Activated gamma-delta T cell (primary cell): ENCODE data around the gene CCL25.

Experiments used
- DNase-seq: peaks from one replicate; lab custom pipeline; 2025; lab: John Stamatoyannopoulos, UW

Gene CCL25

DNA sequence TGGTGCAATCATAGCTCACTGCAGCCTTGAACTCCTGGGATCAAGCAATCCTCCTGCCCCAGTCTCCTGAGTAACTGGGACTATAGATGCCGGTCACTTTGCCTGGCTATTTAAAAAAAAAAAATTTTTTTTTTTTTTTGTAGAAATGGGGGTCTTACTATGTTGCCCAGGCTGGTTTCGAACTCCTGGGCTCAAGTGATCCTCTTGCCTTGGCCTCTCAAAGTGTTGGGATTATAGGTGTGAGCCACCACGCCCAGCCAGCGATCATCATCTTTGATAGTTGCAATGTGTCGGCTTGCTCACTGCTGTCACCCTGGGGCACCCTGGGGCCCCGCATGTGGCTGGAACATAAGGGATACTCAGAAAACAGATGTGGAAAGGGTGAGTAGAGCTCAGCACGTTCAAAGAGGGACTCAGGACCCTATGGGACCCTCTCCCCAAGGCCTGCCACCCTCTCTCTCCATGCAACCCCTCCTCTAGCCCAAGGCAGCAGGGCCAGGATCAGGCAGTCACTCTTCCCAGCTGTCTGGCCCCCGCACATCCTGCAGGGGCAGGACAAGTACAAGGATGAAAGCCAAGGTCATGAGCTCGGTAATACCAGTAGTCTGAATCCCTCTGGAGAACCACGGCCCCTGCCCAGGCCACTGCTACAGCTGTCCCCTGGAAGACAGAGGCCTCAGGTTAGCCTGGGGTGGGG, 6.5 kb upstream of the CCL25 start:
- no peak for DNase-seq

DNA sequence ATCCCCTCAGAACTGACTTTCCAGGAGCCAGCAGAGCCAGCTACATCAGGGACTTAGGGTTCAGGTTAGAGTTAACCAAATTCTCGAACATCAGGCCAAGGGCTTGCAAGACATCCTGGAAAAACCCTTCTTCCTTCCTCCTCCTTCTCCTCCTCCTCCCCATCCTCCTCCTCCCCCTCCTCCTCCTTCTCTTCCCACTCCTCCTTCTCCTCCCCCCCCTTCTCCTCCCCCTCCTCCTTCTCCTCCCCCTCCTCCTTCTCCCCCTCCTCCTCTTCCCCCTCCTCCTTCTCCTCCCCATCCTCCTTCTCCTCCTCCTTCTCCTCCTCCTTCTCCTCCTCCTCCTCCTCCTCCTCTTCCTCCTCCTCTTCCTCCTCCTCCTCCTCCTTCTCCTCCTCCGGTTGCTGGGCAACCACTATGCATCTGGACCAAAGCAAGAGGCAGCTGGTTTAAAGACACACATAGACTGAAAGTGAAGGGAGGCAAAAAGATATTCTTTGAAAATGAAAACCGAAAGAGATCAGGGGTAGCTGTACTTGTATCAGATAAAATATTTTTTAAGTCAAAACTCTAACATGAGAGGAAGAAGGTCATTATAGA, 5.9 kb upstream of the CCL25 start:
- DNase-seq, result no peak

DNA sequence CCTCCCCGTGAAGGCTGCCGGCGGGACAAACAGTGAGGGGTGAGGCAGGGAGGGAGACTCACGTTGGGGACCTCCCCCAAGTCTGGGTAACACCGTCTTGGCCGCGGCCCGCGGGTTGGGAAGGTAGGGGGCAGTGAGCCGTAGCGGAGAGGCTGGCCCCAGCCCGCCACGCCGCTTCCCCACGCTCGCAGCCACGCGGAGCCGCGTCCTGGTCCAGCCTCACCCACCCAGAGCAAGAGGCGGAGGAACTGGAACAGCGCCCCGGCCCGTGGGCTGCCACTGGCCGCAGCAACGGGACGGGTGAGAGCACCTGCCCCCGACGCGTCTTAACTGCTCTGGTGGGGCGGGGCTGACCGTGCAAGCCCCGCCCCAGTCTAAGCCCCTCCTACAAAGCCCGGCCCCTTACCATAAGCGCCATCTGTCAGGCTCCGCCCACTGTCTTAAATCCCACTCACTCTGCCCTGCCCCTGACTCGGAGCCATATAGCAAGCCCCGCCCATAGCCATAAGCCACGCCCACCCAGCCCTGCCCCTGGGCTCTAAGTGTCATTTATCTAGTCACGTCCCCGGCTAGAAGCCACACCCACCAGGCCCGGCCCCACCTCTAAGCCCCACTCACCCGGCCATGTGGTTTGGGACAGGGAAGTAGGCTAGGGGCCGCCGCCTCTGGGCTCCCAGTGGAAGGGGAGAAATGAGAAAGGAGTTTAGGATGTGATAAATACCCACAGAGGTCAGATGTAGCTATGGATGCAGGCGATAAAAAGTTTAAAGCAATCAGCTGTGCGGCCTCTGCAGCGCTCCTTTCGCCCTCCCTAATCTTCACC, 2.1 kb upstream of the CCL25 start:
- peak; percentile 52 for DNase-seq

DNA sequence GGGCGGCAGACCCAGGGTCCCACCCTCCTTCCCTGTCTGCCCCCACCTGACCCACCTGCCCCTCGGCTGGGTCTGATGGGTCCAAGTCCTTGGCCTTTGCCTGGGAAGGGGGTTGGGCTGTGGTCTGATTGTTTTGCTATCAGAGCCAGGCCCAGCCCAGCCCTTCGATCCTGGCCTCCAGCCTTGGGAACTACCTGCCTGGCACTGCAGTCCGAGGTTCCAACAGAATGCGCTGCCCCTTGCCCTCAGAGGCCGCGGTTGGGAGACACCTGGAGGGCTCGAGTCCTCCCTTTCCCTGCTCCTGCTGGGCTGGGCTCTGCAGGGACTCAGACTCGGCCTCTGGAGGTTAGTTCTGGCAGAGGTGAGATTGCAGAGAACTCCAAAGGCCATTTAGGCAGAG, 1.6 kb downstream of the CCL25 start:
- no peak for DNase-seq

DNA sequence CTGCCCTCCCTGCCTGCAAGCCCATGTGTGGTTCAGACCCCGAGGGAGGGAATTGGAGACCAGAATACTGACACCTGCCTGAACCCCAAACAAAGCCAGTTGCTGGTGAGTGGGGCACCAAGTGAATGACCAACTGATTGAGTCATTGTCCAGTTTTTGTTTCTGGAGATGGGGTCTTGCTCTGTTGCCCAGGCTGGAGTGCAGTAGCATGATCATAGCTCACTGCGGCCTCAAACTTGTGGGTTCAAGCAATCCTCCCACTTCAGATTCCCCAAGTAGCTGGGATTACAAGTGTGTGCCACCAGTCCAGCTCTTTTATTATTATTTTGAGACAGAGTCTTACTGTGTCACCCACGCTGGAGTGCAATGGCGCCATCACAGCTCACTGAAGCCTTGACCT, 4.0 kb downstream of the CCL25 start:
- DNase-seq, result no peak

DNA sequence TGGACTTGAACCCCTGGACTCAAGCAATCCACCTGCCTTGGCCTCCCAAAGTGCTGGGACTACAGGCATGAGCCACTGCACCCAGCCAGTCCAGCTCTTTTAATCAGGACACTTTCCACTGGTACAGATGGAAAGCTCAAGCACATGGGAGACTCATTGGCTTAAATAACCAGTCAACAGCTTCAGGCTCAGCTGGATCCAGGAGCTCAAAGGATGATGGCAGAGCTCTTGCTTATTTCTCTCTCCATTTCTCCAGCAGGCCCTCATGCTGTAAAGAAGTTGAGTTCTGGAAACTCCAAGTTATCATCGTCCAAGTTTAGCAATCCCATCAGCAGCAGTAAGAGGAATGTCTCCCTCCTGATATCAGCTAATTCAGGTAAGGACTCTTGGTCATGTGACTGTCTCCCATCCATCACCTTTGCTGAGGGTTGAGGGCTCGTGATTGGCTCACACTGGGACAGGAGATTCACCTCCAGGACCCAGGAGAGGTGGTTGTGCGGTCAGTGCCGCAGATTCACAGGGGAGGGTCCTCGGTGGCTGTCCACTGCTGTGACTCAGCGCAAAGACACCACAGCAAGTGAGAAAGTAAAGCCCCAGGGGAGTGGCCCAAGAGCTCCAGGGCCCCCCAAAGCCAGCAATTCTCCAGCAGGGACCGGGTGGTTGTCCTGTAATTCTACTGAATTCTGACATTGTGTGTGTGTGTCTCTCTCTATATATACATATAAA, 5.1 kb downstream of the CCL25 start:
- no peak for DNase-seq

DNA sequence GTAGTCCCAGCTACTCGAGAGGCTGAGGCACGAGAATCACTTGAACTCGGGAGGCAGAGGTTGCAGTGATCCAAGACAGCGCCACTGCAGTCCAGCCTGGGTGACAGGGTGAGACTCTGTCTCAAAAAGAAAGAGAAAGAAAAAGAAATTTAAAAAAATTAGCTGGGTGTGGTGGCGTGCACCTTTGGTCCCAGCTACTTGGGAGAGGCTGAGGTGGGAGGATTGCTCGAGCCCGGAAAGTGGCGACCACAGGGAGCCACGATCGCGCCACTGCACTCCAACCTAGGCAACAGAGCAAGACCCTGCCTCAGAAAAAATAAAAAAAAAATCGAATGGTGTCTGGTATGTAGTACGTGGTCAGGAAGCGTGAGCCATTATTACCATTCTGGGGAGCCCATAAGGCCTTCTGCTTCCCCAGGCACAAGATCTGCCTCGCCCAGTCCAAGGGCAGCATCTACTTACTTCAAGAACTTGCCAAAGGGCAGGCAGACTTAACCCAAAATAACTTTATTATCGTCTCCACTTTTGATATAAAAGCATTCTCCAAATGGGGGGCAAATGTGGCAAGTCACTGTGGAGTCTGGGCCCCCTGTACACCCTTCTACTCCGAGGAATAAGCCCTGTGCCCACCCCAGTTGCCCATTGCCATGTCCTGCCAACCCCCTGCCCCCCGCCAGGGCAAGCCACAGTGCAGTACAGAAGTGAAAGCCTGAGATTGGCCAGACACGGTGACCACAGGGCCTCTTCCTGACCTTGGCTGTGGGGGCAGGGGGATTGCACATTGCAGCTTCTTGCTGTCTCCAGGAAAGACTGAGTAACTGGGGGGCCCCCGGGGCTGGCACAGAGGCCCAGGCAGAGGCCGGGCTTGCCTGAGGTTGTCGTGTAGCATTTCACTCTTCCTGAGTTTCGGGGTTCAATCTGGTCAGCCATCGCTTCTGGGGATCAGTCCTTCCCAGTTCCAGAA, 12.6 kb downstream of the CCL25 start:
- no peak for DNase-seq

DNA sequence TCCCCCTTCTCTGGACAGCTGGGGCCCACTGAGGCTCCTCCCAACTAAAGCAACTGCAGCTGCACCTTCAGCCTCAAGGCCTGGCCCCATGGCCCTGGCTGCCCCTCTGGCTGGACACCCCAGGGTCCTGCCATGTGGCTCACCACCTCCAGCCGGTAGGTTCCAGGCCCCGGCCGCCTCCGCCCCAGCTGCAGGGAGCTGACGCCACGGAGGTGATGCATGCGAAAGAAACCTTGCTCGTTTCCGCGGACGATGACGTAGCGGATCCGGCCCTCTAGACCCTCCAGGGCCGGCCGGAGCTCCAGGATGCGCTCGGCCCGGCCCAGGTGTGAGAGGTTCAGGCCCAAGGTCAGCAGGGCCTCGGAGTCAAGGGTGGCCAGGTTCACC, 13.3 kb downstream of the CCL25 start:
- no peak for DNase-seq

DNA sequence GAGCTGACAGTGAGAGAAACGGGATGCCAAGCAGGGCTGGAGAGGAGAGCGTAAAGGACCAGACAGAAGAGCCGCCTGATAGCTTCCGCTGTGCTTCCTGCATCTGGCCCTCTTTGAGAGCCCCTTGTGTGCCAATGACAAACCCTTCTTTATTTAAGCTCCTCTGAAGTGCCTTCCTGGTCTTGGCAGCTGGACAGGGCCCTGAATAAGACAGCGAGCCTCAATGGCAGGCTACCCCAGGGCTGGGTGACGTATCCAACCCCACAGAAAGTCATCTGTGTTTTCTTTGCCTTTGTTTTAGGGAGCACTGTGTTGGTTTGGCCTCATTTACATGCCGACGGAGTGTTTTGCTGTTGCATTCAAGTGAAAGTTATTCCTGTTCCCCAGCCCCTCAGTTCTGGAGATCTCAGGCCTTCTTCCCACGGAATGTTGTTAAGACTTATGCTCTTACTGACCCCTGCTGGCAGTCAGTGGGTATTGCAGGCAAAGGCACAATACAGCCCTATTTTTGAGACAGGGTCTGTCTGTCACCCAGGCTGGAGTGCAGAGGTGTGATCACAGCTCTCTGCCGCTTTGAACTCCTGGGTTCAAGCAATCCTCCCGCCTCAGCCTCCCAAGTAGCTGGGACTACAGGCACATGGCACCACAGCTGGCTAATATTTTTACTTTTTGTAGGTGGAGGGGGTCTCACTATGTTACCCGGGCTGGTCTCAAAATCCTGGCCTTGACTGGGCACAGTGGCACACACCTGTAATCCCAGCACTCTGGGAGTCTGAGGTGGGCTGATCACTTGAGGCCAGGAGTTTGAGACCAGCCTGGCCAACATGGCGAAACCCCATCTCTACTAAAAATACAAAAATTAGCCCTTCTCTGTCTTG, 16.8 kb downstream of the CCL25 start:
- DNase-seq, result no peak

DNA sequence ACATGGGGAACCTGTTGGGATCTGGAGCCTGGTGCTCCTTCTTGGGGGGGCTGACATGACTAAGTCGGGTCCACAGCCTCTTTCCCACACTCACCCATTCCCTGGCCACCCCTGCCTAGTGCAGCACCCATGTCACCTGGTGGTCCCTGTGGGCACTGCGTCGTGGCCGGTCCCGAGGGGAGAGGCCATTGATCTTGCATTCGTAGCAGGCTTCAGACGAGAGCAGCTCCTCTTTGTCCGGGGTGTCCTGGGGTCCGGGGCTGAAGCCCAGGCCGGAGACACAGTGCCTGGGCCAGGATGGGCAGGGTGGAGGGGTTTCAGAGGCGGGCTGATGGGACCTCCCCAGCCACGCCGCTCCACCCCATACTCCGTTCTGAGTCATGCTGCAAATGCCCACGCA, 19.4 kb downstream of the CCL25 start:
- DNase-seq, result no peak

DNA sequence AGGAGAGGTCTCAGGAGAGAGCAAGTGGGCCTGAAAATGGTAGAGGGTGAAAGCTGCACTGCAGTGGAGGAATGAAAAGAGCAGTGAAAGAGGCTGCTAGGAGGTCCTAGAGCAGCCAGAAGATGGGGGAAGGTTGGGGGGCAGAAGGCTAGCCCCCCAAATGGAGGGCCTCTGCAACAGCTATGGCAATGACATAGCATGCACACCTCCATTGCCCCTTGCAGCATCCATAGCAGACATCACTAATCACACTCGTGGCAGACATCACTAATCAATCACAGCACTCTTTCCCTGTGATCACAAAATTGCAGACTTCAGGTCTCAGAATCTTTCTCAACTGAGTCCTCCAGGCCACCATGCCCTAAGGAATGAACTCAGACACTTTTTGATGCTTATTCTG, 21.9 kb downstream of the CCL25 start:
- no peak for DNase-seq

DNA sequence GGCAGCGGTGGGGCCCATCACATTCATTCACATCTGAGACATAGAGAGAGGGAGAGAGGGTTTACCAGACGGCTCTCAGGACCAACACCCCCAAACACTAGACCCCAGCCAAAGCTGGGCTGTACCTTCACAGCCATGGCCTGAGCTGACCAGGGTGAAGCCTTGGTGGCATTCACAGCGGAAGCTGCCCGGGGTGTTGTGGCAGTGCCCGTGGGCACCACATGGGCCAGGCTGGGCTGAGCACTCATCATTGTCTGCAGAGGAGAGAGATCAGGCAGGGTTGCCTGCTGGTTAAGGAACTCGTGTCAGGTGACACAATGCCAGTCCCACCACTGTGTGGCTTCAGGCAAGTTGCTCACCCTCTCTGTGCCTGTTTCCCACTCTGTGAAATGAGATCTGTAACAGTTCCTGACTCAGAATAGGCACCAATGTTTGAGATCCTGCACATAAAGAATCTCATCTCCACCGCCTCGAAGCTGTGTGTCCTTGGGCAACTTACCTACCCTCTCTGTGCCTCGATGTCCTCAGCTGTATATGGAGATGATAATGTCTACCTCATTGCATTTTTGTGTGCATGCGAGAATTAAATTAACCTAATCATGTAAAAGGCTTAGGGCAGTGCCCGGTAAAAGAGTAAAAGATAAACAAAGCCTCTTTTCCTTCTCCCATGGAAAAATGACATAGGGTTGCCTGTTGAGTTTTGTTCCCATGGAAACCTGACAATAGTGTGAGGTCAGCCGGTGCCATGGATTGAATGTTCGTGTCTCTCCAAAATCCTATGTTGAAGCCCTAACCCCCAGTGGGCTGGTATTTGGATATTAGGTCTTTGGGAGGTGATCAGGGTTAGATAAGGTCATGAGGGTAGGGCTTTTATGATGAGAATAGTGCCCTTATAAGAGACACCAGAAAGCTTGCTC, 22.9 kb downstream of the CCL25 start:
- DNase-seq, result no peak

DNA sequence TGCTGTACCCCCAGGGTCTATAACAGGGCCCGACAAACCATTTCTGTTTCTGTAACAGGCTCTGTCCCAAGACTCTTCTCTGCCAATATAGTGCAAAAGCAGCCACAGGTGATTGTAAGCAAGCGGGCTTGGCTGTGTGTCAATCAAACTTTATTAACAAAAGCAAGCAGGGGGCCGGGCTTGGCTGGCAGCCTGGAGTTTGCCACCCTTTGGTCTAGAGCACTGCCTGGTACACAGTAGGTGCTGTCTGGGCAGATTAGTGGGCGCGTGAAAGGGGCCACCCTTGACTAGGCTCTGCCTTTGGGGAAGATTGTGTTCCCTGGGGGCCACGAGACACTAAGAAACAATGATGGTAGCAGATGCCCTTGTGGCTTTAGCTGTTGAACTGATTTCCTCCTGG, 27.4 kb downstream of the CCL25 start:
- no peak for DNase-seq

DNA sequence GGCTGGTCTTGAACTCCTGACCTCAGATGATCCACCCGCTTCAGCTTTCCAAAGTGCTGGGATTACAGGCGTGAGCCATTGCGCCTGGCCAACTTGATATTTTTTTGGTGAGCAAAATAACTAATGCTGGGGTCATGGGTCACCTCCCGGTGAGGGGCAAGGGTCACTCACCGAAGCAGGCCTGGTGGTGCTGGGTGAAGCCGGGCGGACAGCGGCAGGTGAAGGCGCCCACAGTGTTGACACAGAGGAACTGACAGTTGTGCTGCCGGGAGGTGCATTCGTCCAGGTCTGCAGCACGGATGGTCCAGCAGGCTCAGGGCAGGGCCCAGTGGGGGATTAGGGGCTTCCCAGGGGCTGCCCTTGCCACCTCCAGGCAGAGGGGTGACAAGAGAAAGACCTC, 28.3 kb downstream of the CCL25 start:
- DNase-seq, result no peak

DNA sequence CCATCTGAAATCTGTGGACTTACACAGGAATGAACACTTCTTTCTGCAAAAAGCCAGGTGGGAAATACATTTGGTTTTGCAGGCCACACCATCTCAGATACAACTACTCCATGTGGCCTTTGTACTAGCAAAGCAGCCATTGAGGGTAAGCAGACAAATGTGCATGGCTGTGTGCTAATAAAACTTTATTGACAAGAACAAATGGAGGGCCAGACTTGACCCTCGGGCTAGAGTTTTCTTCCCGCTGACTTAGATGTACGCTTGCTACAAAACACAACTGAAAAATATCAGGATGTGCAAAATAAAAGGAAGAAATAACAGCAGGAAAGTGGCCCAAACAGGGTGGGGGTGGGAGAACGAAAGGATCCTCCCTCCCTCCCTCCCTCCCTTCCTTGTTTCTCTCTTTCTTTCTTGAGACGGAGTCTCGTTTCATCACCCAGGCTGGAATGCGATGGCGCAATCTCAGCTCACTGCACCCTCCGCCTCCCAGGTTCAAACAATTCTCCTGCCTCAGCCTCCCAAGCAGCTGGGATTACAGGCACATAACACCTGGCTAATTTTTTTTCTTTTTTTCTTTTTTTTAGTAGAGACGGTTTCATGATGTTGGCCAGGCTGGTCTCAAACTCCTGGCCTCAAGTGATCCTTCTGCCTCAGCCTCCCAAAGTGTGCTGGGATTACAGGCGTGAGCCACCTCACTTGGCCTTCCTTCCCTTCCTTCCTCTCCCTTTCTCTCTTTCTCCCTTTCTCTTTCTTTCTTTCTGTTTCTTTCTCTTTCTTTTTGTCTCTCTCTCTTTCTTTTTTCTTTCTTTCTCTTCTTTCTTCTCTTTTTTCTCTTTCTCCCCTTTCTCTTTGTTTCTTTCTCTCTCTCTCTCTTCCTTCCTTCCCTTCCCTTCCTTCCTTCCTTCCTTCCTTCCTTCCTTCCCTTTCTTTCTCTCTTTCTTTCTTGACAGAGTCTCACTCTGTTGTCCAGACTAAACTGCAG, 29.3 kb downstream of the CCL25 start:
- DNase-seq, result no peak

DNA sequence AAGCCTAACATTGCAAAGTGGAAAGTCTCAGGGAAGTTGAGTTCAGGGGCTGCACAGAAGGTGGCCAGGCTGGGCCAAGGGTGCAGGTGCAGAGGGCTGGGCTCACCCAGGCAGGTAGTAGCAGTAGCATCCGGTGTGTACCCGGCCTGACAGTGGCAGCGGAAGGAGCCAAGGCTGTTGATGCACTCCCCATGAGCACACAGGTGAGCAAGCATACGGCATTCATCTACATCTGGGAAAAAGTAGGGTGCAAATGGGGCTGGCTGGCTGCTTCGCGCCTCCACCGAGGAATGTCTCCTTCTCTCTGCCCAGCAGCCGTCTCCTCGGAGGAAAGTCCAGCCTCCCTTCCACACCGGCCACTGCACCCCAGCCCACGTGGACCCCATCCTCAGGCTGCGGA, 30.6 kb downstream of the CCL25 start:
- DNase-seq, result no peak

DNA sequence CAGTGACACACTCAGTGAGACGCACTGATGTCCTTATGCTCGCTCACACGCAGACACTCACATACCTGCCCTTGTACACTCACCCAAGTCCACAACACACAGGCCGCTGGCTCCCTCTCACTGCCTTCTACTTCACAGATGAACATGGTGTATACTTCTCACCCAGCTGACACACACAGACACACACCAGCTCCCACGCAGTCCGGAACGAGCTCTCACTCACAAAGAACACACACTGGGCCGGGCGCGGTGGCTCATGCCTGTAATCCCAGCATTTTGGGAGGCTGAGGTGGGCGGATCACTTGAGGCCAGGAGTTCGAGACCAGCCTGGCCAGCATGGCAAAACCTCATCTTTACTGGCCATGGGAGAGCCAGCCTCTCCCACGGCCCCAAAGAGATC, 31.6 kb downstream of the CCL25 start:
- DNase-seq, result no peak
